Stimulated activated naive CD8-positive, alpha-beta T cell treated with anti-CD3 and anti-CD28 coated beads, Interleukin-15, amount 100 ng/mL, for 72 hours (primary cell): ENCODE data around the gene DALRD3.

Source experiments
- ATAC-seq: fragments of 150-1000 bp; cut with Tn5 transposase; 2 replicates; pipeline ENCODE4 v1.10.0; 2021; ENCODE audit warnings: mild to moderate bottlenecking, moderate library complexity
- DNase-seq, 2 donors: peaks; one replicate each; pipeline ENCODE4 v3.0.0; 2021 to 2022
- H3K27ac Mint-ChIP-seq, 2 donors: one replicate each; pipeline ENCODE4 v1.8.0; 2022; ENCODE audit warnings: mild to moderate bottlenecking in 2 of 2, mixed read lengths in 2 of 2, moderate library complexity in 2 of 2
- H3K27me3 Mint-ChIP-seq: one replicate; pipeline ENCODE4 v1.8.0; 2022; ENCODE audit warnings: mixed read lengths
- H3K4me1 Mint-ChIP-seq: one replicate; pipeline ENCODE4 v1.8.0; 2022; ENCODE audit warnings: mild to moderate bottlenecking, mixed read lengths
- H3K4me3 Mint-ChIP-seq, 2 donors: one replicate each; pipeline ENCODE4 v1.8.0; 2022; ENCODE audit warnings: mild to moderate bottlenecking in 2 of 2, mixed read lengths in 2 of 2, moderate library complexity in 1 of 2
- H3K9me3 Mint-ChIP-seq, 2 donors: one replicate each; pipeline ENCODE4 v1.8.0; 2022; ENCODE audit warnings: mixed read lengths in 2 of 2

The DALRD3 gene

DNA sequence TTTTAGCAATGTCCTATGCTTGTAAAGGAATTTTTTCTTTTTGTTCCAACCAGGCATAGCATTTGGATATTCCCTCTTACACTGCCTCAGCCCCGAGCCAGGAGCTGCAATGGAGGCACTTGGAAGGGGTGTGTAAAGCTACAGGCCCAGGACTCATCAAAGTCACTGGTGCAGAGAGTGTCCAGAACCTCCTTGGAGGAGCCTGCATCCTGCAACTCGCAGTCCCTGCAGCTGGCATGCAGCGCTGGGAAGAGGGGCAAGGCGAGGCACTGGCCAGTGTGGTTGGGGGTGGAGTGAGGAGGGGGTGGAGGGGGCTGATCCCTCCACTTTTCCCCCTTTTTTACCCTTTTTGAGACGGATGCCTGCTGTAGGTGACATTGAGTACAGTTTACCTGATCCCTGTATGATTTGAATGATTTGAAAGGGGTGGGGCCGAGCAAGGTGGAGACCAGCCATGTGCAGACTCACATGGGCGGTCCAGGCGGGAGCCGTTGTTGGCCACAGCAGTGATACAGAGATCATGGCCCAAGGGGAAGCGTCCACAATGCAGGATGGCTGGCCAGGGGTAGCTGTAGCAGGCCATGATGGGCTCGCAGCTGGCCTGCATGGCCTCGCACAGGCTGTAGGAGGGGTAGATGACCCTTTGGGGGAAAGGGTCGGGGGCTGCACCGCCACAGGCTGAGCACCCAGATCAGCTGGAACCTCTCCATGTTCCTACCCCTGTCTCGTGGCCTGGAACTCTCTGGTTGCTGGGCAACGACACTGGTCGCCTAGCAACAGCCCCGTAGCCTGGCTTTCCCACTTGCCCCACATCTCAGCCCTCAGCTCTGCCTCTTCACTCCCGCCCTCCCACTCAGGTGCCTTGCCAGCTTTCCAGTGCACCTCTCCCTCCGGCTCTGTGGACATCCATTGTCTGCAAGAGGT is 20.4 kb downstream of the DALRD3 start:
- DNase-seq: no peak
- H3K27ac Mint-ChIP-seq: peak overlapping the region in 1 of 2 donors; percentile 69

GRCh38 chr3:48997102-48997635 is 21.2 kb downstream of the DALRD3 start:
- Mint-ChIP-seq H3K4me1 (peaks cover 43% of the 10 kb centered on the region), H3K9me3 (no peaks in the 10 kb centered on the region), H3K27me3 (no peaks in the 10 kb centered on the region), H3K27ac (no peak overlapping the region), H3K4me3 (no peak overlapping the region)
- ATAC-seq (peak; percentile 39), DNase-seq (no peak)

More for the DNA sequence above, 20.4 kb downstream of the DALRD3 start:
- Mint-ChIP-seq H3K27me3 (no peaks in the 10 kb centered on the region), H3K4me1 (peaks cover 37% of the 10 kb centered on the region), H3K4me3 (no peak overlapping the region), H3K9me3 (no peaks in the 10 kb centered on the region)
- ATAC-seq: no peak

DNA sequence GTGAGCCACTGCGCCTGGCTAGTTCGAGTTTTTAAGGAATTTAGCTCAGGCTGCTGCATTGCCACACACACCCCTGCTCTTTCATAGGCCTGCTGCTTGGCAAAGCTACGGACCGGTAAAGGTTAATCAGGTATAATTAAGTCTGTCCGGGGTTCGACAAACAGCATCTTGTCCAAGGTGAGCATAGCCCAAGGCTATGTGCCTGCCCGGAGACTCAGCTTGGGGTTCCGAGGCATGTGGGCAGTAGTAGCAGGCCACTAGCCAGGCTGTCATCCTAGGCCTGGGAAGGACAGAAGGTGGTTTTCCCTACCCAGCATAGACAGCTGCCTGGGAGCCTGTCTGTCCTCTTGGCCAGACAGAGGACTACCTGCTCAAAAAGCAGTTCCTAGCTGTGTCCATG is 21.7 kb downstream of the DALRD3 start:
- no peaks in the 10 kb centered on the region for H3K27me3 Mint-ChIP-seq
- H3K4me3 Mint-ChIP-seq: no peak overlapping the region
- no peak for ATAC-seq
- DNase-seq: no peak
- H3K9me3 Mint-ChIP-seq: no peaks in the 10 kb centered on the region
- H3K27ac Mint-ChIP-seq: no peak overlapping the region
- peaks cover 44% of the 10 kb centered on the region for H3K4me1 Mint-ChIP-seq

DNA sequence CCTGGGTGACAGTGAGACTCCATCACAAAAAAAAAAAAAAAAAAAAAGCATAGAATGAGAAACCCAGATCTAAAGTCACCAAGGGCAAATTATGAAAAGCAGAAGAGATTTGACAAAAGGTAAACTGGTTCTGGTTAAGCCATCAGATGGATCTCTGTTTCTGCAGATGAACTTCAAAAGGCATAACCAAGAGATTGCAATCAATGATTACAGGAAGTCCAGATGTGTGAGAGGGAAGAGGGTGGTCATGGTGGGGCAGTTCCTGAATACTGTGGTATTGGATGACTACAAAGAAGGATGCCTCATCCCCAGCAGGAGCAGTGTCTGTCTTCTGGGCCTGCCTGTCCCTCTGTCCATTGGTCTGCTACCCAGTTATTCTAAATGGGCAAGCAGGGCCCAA is 24.5 kb downstream of the DALRD3 start:
- no peak for ATAC-seq
- H3K27me3 Mint-ChIP-seq: no peaks in the 10 kb centered on the region
- no peak for DNase-seq
- H3K9me3 Mint-ChIP-seq: no peaks in the 10 kb centered on the region
- H3K27ac Mint-ChIP-seq: peak overlapping the region in 1 of 2 donors; percentile 10
- peaks cover 60% of the 10 kb centered on the region for H3K4me1 Mint-ChIP-seq
- no peak overlapping the region for H3K4me3 Mint-ChIP-seq

DNA sequence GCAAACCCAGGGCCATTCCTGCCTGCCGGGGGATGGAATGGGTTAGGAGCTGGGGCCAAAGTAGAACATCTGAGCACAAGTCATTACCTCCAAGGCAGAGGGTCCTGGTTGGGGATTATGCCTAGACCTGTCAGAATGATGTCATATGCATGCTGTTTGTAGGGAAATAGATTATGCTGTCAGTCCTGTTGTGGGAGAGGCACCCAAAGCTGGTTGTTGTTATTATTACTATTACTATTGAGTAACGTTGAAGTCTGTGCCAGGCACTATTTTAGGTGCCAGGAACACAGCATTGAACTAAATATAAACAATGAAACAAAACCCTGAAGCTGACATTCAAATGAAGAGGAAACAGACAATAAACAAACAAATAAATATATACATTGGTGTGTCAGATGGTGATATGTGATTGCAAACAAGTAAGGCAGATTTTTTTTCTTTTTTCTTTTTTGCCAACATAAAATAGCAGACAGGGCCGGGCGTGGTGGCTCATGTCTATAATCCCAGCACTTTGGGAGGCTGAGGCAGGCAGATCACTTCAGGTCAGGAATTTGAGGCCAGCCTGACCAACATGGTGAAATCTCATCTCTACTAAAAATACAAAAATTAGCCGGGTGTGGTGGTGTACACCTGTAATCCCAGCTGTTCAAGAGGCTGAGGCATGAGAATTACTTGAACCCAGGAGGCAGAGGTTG is 26.4 kb downstream of the DALRD3 start:
- Mint-ChIP-seq H3K4me1 (peaks cover 67% of the 10 kb centered on the region), H3K4me3 (peak overlapping the region; percentile 91 to 95), H3K27ac (peak overlapping the region in 1 of 2 donors; percentile 27), H3K9me3 (no peaks in the 10 kb centered on the region), H3K27me3 (no peaks in the 10 kb centered on the region)
- no peak for DNase-seq
- ATAC-seq: no peak

GRCh38 chr3:48990636-48991469 is 27.5 kb downstream of the DALRD3 start:
- peak overlapping the region; percentile 96 to 97 for H3K27ac Mint-ChIP-seq
- peak; percentile 29 for ATAC-seq

DNA sequence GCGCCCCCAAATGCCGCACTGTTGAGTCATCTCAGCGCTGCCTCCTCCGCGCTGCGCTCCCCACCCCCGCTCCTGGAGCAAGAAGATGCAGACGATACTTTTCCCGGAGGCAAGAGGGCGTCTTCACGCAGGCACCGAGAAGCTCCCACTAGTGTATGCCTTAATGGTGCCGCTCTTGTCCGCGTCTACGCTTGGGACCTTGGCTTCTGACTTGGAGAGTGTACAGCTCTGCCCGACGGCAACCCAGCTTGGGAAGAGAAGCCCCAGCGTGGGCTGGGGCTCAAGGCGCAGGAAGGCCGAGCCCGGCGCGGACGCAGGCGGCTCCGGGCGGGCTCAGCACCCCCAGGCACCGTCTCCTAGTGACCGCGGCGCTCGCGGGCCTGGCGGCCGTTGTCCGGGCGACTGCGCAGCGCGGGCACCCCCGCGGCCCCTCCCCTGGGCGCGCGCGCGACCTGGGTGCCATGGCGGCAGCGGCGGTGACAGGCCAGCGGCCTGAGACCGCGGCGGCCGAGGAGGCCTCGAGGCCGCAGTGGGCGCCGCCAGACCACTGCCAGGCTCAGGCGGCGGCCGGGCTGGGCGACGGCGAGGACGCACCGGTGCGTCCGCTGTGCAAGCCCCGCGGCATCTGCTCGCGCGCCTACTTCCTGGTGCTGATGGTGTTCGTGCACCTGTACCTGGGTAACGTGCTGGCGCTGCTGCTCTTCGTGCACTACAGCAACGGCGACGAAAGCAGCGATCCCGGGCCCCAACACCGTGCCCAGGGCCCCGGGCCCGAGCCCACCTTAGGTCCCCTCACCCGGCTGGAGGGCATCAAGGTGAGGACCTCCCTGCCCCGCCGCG is 28.4 kb downstream of the DALRD3 start, which contains the start of gene P4HTM:
P4HTM (plus strand) TSS at position 446 of the 840 bp plus-strand sequence; CDS start at position 462, 16 bp downstream.
- Mint-ChIP-seq H3K4me3 (peak within 1 kb of the TSS; percentile 91 to 98), H3K4me1 (peaks cover 78% of the 10 kb centered on the region), H3K27ac (peak within 1 kb of the TSS; percentile 96 to 98), H3K27me3 (no peaks in the 10 kb centered on the region), H3K9me3 (no peaks in the 10 kb centered on the region)
- peak; percentile 82 to 88 for DNase-seq
- ATAC-seq: peak; percentile 84

More at GRCh38 chr3:48990636-48991469, 27.5 kb downstream of the DALRD3 start:
- peak in 1 of 2 donors; percentile 41 for DNase-seq
- Mint-ChIP-seq H3K4me1 (peaks cover 77% of the 10 kb centered on the region), H3K4me3 (peak overlapping the region; percentile 91 to 95), H3K9me3 (no peaks in the 10 kb centered on the region), H3K27me3 (no peaks in the 10 kb centered on the region)

DNA sequence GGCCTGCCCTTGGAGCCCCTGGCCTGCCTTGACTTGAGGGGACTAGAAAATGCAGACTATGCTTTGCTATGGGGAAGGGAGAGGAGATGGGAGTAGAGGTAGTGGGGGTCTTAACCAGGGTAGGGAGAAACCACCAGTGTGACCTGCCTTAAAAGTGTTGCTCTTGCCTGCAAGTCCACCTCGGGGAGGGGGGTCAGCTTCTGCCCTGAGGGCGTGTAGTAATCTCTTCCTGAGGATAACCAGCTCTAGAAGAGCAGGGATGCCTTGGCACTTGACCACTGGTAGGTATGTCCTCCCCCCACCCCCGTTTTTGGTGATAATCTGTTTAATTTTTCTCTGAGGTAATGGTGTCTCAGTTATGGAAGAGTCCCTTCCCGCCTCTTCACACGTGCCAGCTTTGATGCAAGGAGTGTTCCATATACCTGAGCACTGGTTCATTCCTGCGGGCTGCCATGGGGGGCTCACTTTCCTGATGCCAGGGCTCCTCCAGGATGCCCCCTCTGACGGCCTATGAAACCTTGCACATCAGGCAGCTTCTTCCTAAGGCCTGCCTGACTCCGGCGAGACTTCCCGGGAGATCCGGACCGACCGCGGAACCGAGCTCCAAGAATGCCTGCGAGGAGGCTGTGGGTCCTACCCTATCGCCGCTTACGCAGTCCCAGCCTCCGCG is 29.1 kb downstream of the DALRD3 start:
- no peaks in the 10 kb centered on the region for H3K27me3 Mint-ChIP-seq
- ATAC-seq (peak; percentile 2), DNase-seq (no peak)
- peaks cover 70% of the 10 kb centered on the region for H3K4me1 Mint-ChIP-seq
- H3K4me3 Mint-ChIP-seq: peak overlapping the region; percentile 87 to 98
- H3K9me3 Mint-ChIP-seq: no peaks in the 10 kb centered on the region
- peak overlapping the region; percentile 90 to 98 for H3K27ac Mint-ChIP-seq

DNA sequence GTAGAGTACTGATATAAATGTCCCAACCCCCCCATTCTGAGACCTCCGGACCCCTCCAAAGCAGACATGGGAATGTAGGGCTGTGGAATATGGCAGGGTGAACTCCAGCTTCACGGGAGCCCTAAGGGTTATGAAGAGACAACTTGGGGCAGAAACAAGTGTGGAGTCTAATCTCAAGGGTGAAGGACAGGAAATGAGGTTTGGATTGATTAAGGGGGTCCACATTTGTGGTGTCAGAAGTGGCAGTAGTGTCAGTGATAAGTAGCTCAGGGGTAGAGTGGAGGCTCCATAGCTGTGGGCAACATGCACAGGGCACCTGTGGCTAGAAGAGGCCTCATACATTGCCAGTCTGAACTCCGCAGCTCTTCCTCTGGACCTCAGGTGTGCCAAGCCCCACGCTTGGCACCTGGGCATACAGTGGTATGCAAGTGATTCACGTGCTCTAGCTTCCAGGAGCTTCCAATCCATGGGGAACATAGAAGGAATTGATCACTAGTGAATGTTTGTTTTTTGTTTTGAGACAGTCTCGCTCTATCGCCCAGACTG is 32.5 kb downstream of the DALRD3 start:
- DNase-seq: no peak
- peaks cover 39% of the 10 kb centered on the region for H3K4me1 Mint-ChIP-seq
- no peaks in the 10 kb centered on the region for H3K9me3 Mint-ChIP-seq
- no peaks in the 10 kb centered on the region for H3K27me3 Mint-ChIP-seq
- peak overlapping the region in 1 of 2 donors; percentile 82 for H3K27ac Mint-ChIP-seq
- no peak overlapping the region for H3K4me3 Mint-ChIP-seq
- no peak for ATAC-seq

DNA sequence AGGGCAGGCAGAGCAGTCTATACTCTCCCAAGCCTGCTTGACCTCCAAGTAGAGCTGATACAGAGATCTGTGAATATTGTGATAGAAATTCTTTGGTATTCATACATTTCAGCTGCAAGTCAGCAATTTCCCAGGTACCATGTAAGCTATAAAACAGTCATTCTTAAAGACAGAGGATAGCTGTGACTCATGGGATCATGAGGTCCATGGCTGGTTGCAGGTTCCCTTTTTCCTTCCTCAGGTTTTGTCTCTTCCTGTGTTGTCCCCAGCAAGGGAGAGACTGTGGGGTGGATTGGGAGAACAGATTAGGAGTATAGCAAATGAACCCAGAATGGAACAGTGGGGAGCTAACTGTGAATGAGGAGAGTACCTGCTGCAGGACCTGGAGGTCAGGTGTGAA is 33.7 kb downstream of the DALRD3 start:
- Mint-ChIP-seq H3K27ac (no peak overlapping the region), H3K27me3 (no peaks in the 10 kb centered on the region), H3K9me3 (no peaks in the 10 kb centered on the region), H3K4me3 (no peak overlapping the region), H3K4me1 (peaks cover 38% of the 10 kb centered on the region)
- ATAC-seq (no peak), DNase-seq (no peak)

DNA sequence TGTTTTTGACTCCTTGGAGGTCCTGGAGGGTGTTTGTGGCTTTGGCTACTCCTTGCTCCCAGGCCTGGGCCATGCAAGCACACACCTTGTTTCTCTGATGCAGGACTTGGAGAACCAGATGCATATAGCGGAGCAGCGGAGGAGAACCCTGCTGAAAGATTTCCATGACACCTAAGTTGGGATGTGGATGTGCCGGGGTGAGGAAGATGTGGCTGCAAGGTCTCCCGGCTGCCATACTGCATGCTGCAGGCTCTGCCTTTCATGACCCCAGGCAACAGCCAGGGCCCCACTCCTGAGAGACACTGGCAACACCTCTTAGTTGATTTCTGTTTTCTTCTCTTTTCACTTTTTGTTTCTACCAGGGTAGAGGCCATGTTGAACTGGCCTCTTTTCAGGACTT is 35.3 kb downstream of the DALRD3 start:
- Mint-ChIP-seq H3K27me3 (no peaks in the 10 kb centered on the region), H3K4me3 (no peak overlapping the region), H3K27ac (no peak overlapping the region), H3K4me1 (peaks cover 22% of the 10 kb centered on the region), H3K9me3 (no peaks in the 10 kb centered on the region)
- DNase-seq: no peak
- no peak for ATAC-seq

GRCh38 chr3:48982686-48983085 is 35.7 kb downstream of the DALRD3 start:
- Mint-ChIP-seq H3K4me3 (no peak overlapping the region), H3K4me1 (peaks cover 18% of the 10 kb centered on the region), H3K9me3 (no peaks in the 10 kb centered on the region), H3K27ac (no peak overlapping the region), H3K27me3 (no peaks in the 10 kb centered on the region)
- DNase-seq: no peak
- ATAC-seq: no peak

- ATAC-seq (no peak), DNase-seq (no peak)
- Mint-ChIP-seq H3K27ac (peak overlapping the region in 1 of 2 donors; percentile 60), H3K27me3 (no peaks in the 10 kb centered on the region), H3K4me1 (peaks cover 15% of the 10 kb centered on the region), H3K4me3 (no peak overlapping the region), H3K9me3 (no peaks in the 10 kb centered on the region)
Measured at GRCh38 chr3:48982016-48982415, 36.4 kb downstream of the DALRD3 start.

DNA sequence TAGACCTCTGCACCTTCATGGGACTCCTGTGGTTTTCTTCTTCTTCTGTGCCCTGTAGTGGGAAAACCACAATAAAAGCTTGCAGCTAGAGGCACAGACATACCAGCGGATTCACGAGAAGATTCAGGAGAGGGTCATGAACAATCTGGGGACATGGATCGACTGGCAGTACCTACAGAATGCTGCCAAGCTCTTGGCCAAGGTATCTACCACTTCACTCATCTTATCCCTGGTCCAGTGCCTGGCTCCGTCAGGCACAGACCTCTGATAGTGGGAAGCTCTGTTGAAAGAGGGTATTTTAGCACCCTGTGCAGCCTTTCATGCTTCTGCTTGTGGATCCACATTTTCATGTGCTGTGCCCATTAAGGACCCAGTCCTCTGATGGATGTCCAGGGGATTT is 38.1 kb downstream of the DALRD3 start:
- no peak for ATAC-seq
- no peak overlapping the region for H3K27ac Mint-ChIP-seq

More for the DNA sequence above, 38.1 kb downstream of the DALRD3 start:
- DNase-seq: no peak
- no peaks in the 10 kb centered on the region for H3K9me3 Mint-ChIP-seq
- no peak overlapping the region for H3K4me3 Mint-ChIP-seq
- H3K27me3 Mint-ChIP-seq: no peaks in the 10 kb centered on the region
- no peaks in the 10 kb centered on the region for H3K4me1 Mint-ChIP-seq
